AG09309 (cell line): ENCODE results near the gene TBC1D9B.
A peak's percentile ranks its signal among the peaks of the same experiment; 100 is the strongest.

Experiments used
- DNase-seq: peaks from one replicate; pipeline ENCODE4 v3.0.0-alpha.2; 2010; ENCODE audit warnings: low read depth
- H3K4me3 ChIP-seq: 2 replicates; pipeline ENCODE4 v1.5.1; 2011; ENCODE audit warnings: mild to moderate bottlenecking, low read depth, low read length, moderate library complexity; ENCODE audit not compliant: control insufficient read depth
- TF ChIP-seq, protein P1 (sequence below): IDR thresholded peaks from 2 replicates; pipeline ENCODE4 v1.5.1; 2011; ENCODE audit warnings: mild to moderate bottlenecking, low read depth, low read length, inconsistent platforms; ENCODE audit not compliant: insufficient read depth, control insufficient read depth; ENCODE audit errors: missing control alignments

The TBC1D9B gene

DNA sequence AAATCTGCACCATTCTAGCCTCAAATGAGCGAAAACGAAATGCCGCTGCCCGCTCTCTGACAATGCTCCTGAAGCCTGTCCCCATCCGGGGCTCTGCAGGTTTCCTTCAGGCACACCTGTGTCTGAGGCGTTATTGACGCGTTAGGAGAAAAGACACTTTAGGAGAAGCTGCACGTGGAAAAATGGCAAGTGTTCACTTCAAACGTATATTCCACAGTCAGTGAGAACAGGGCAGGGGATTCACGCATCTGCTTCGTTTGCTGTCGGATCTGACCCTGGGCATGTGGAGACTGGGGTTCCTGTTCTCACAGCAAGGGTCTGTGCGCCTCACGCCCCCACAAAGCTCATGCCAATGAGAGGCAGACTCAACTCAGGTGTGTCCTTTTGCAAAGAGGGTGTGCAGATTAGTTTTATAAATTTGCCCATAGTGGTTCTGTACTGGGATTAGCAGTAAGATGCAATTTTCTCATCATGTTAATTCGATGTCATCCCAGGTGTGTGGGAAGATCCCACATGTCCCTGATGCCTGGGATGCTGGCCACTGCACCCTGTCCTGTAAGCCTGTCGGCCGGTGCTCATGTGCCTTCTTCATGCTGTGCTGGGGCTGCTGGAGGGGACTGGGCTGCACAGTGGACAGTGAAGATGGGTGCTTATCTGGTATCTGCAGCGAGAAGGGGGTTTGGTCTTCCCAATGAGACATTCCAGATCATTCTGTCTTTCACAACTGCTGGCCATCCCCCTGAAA lies 11.2 kb upstream of the TBC1D9B start:
- no peak for DNase-seq
- TF ChIP-seq, protein P1, sequence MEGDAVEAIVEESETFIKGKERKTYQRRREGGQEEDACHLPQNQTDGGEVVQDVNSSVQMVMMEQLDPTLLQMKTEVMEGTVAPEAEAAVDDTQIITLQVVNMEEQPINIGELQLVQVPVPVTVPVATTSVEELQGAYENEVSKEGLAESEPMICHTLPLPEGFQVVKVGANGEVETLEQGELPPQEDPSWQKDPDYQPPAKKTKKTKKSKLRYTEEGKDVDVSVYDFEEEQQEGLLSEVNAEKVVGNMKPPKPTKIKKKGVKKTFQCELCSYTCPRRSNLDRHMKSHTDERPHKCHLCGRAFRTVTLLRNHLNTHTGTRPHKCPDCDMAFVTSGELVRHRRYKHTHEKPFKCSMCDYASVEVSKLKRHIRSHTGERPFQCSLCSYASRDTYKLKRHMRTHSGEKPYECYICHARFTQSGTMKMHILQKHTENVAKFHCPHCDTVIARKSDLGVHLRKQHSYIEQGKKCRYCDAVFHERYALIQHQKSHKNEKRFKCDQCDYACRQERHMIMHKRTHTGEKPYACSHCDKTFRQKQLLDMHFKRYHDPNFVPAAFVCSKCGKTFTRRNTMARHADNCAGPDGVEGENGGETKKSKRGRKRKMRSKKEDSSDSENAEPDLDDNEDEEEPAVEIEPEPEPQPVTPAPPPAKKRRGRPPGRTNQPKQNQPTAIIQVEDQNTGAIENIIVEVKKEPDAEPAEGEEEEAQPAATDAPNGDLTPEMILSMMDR: no peak
- no peak overlapping the region for H3K4me3 ChIP-seq

DNA sequence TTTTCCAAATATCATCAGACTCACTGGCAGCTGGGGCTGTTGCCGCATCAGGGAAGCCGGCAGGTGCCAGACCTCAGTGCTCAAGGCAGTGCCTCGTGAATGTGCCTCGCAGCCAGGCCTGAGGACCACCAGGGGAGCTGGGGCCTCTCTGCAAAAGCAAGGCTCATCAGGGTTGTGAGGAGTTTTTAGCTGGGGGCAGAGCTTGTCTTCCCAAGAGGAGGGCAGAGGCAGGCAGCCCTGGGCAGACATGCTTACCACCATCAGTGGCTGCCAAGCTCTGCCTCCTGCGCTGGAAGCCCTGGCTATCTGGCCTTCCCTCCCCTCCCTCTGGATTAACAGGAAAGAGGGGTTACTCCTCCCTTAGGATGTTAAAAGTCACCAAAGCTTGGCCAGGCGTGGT lies 8.8 kb upstream of the TBC1D9B start:
- no peak overlapping the region for H3K4me3 ChIP-seq
- TF ChIP-seq, protein P1: no peak
- no peak for DNase-seq

GRCh38 chr5:179915406-179915935 lies 7.8 kb upstream of the TBC1D9B start:
- DNase-seq: no peak
- H3K4me3 ChIP-seq: no peak overlapping the region
- TF ChIP-seq, protein P1: no peak

GRCh38 chr5:179914032-179914755 lies 6.5 kb upstream of the TBC1D9B start:
- TF ChIP-seq, protein P1: no peak
- no peak overlapping the region for H3K4me3 ChIP-seq
- peak; percentile 27 for DNase-seq

DNA sequence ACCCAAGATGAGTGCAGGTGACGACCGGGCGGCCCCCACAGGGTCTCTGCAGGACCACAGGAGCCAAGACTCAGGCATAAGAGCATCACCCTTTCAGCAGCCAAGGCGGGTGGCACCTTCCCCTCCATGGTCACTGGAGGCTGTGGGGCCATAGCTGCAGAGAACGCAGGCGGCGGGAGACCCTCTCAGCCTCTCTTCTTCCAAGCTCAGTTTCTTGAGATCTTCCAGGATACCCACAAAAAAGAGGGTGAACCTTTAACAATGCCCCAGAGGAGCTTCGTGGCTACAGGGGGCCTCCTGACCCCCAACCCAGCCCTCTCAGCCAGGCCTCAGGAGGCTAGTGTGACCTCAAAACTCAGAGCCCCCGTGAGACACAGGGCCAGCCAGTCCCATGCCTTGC lies 5.8 kb upstream of the TBC1D9B start:
- TF ChIP-seq, protein P1: no peak
- DNase-seq: no peak
- no peak overlapping the region for H3K4me3 ChIP-seq

DNA sequence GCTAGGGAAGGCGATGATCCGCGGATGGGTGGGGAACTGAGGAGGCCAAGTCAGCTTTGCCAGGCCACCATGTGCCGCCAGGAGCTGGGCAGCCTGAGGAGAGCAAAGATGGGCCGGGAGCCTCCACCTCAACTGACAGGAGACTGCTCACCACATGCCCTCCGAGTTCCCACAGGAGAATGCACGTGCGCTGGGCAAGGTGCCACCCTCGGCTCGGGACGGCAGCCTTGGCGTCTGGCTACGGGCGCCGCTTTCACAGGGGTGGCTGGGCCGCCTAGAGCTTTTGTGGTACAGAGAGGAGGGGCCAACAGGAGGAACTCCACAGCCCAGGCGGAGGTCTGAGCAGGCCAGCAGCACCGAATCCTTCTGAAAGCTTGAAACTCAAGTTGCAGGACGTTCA lies 5.3 kb upstream of the TBC1D9B start:
- TF ChIP-seq, protein P1: no peak
- DNase-seq: no peak
- H3K4me3 ChIP-seq: no peak overlapping the region
